ENCODE measurements around the gene TPSD1.

Gene TPSD1

DNA sequence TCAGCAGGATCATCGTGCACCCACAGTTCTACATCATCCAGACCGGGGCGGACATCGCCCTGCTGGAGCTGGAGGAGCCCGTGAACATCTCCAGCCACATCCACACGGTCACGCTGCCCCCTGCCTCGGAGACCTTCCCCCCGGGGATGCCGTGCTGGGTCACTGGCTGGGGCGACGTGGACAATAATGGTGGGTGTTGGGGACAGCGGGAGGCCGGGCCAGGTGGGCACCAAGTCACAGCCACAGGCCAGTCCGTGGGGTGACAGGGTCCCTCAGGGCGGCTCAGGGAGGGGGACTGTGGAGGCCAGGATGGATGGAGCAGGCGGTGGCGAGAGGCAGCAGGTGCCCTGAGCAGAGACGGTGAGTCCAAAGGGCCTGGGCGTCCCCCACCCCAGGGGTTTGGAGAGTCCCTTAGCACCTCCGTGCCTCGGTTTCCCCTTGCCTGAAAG, 1.0 kb downstream of the TPSD1 start:
- no peak for DNase-seq (ENCODE audit: low spot score)
- TF ChIP-seq, protein P1, sequence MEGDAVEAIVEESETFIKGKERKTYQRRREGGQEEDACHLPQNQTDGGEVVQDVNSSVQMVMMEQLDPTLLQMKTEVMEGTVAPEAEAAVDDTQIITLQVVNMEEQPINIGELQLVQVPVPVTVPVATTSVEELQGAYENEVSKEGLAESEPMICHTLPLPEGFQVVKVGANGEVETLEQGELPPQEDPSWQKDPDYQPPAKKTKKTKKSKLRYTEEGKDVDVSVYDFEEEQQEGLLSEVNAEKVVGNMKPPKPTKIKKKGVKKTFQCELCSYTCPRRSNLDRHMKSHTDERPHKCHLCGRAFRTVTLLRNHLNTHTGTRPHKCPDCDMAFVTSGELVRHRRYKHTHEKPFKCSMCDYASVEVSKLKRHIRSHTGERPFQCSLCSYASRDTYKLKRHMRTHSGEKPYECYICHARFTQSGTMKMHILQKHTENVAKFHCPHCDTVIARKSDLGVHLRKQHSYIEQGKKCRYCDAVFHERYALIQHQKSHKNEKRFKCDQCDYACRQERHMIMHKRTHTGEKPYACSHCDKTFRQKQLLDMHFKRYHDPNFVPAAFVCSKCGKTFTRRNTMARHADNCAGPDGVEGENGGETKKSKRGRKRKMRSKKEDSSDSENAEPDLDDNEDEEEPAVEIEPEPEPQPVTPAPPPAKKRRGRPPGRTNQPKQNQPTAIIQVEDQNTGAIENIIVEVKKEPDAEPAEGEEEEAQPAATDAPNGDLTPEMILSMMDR (IDR thresholded peaks at IDR 0.05; ENCODE audit: extremely low read depth, missing control alignments), result no peak

DNA sequence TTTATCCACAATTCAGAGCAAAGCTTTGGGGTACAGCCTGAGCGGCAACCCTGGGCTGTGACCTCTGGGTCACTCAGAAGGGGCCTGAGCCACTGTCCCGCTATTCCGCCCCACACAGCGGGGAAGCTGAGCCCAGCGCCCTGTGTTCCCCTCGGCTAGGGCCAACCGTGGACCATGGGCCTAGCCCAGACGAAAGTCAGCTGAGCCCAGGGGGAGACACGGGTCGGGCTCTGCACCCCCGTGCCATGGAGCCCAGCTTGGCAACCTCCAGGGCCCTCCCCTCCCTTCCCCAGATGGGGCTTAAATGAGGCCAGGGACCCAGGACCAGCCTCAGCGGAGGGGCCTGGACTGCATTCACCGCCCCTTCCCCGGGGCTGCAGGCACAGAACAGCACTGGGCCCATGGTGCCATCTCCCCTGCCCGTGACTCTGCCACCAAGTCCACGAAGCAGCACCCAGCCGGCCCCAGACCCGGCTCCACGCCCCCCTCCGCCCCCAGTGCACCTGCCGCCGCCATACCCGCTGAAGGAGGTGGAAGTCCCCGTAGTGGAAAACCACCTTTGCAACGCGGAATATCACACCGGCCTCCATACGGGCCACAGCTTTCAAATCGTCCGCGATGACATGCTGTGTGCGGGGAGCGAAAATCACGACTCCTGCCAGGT, 1.8 kb downstream of the TPSD1 start:
- TF ChIP-seq, protein P1 (IDR thresholded peaks at IDR 0.05; ENCODE audit: extremely low read depth, missing control alignments), result no peak
- DNase-seq (ENCODE audit: low spot score), result no peak

DNA sequence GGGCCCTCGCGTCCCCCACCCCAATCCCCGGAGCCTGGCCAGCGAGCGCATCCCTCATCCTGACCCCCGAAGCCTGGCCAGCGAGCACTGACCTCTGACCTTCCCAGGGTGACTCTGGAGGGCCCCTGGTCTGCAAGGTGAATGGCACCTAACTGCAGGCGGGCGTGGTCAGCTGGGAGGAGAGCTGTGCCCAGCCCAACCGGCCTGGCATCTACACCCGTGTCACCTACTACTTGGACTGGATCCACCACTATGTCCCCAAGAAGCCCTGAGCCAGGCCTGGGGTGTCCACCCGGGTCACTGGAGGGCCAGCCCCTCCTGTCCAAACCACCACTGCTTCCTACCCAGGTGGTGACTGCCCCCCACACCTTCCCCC, 2.3 kb downstream of the TPSD1 start:
- DNase-seq (ENCODE audit: low spot score), result no peak

GRCh38 chr16:1258906-1259759, 3.3 kb downstream of the TPSD1 start:
- no peak for DNase-seq (ENCODE audit: low spot score)
- TF ChIP-seq, protein P1 (IDR thresholded peaks at IDR 0.05; ENCODE audit: extremely low read depth, missing control alignments), result no peak

More for the DNA sequence above, 2.3 kb downstream of the TPSD1 start:
- TF ChIP-seq, protein P1 (IDR thresholded peaks at IDR 0.05; ENCODE audit: extremely low read depth, missing control alignments), result no peak

- no peak for DNase-seq (ENCODE audit: low spot score)
- TF ChIP-seq, protein P1 (IDR thresholded peaks at IDR 0.05; ENCODE audit: extremely low read depth, missing control alignments), result no peak
Measured at GRCh38 chr16:1259760-1260068, 3.8 kb downstream of the TPSD1 start.

DNA sequence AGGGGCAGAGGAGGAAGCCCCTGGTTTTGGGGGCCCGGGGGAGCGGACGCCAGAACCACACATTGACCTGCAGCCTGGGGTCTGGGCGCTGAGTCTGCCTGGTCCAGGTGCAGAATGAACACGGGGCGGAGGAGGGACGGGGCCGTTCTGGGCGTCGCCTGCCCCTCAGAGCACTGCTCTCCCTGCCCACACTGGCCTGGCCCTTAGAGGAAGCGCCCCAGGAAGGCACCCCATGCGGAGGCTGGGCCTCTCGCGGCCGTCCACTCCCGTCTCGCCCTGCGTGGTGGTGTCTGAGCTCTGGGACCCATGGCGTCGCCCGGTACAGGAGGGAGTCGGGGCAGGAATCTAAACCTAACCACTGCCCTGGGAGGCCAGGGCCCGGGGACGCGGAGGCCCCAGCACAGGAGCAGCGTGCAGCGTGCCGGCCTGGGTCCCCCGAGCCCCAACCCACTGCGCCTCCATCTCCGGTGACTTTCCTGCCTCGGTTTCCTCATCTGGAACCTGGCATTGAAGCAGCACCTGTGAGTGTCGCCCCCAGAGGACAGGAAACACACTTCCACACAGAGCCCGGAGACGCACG, 4.3 kb downstream of the TPSD1 start:
- DNase-seq (ENCODE audit: low spot score), result no peak

More for the DNA sequence above, 4.3 kb downstream of the TPSD1 start:
- TF ChIP-seq, protein P1 (IDR thresholded peaks at IDR 0.05; ENCODE audit: extremely low read depth, missing control alignments), result no peak

Data from GM20000 (cell line).